Glutamatergic neuron (in vitro differentiated cells): ENCODE data around the gene MED29. TPM values are rescaled to one million over a fixed set of nuclear protein-coding genes. Genes with fewer than 3 reads are reported as not detected.

Experiments used
- DNase-seq: peaks from one replicate; pipeline ENCODE4 v3.0.0; 2022
- H3K27ac Mint-ChIP-seq: one replicate; pipeline ENCODE4 v1.8.0; 2020; ENCODE audit warnings: mild to moderate bottlenecking, mixed read lengths, inconsistent platforms; ENCODE audit not compliant: unreplicated experiment
- H3K27me3 Mint-ChIP-seq: one replicate; pipeline ENCODE4 v1.8.0; 2020; ENCODE audit warnings: mild to moderate bottlenecking, moderate library complexity, mixed read lengths, inconsistent platforms; ENCODE audit not compliant: unreplicated experiment
- H3K36me3 Mint-ChIP-seq: one replicate; pipeline ENCODE4 v1.8.0; 2020; ENCODE audit warnings: mild to moderate bottlenecking, mixed read lengths, inconsistent platforms; ENCODE audit not compliant: unreplicated experiment
- H3K4me1 Mint-ChIP-seq: one replicate; pipeline ENCODE4 v1.8.0; 2020; ENCODE audit warnings: mild to moderate bottlenecking, low read depth, mixed read lengths, inconsistent platforms; ENCODE audit not compliant: unreplicated experiment
- H3K4me3 Mint-ChIP-seq: one replicate; pipeline ENCODE4 v1.8.0; 2020; ENCODE audit warnings: mild to moderate bottlenecking, mixed read lengths, inconsistent platforms; ENCODE audit not compliant: unreplicated experiment
- H3K9me3 Mint-ChIP-seq: one replicate; pipeline ENCODE4 v1.8.0; 2020; ENCODE audit warnings: mild to moderate bottlenecking, moderate library complexity, mixed read lengths, inconsistent platforms; ENCODE audit not compliant: unreplicated experiment
- total RNA-seq: library from RNA; stranded (reverse); fragmentation: NEBNext Ultra II Directional; extraction: Animal tissue kit (Norgen Biotek cat#: 25700); gene quantifications from one replicate; pipeline ENCODE4 v1.2.1, GENCODE V29; 2021; ENCODE audit not compliant: unreplicated experiment
- TF ChIP-seq, protein P1 (sequence below): fragments of 200-600 bp; sonication (generic); IDR thresholded peaks from one replicate; pipeline ENCODE4 v1.5.0; 2021; ENCODE audit not compliant: partially characterized antibody, unreplicated experiment

MED29 gene
- total RNA-seq, 1 donor from 2014 or later, result 30.1 TPM

DNA sequence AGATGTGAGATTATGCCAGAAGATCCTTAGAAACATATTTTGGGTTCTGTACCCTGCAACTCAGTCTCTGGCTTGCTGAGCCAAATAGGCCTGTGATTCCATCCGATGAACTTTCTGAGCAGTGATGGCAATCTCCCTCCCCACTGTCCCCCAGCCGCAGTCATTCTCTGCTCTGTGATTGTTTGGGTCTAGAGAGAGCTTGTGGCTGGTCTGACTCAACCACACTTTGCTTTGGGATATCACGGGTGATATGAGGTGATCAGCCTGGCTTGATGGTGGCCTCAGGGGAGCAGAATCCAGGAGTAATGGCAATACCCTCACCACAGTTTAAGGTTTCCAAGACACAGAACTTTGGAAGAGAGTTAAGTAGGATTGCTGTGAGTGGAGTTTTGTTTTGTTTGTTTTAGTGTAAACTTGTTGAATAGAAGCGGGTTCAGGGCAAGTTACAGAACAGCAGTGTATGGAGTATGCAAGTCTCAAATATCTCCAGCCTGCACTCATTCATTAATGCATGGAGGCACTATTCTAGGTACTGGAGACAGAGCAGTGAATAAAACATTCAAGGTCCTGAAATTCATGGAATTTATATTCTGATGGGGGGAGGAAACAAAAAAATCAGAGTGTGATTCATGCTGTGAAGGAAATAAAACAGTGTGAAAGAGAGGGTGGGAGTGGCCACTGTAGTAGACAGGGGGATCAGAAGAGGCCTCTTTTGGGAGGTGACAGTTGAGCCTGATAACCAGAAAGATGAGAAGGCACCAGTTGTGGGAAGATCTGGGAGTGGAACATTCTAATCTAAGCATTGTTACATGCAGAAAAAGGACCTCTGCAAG lies 43.6 kb upstream of the MED29 start:
- TF ChIP-seq, protein P1, sequence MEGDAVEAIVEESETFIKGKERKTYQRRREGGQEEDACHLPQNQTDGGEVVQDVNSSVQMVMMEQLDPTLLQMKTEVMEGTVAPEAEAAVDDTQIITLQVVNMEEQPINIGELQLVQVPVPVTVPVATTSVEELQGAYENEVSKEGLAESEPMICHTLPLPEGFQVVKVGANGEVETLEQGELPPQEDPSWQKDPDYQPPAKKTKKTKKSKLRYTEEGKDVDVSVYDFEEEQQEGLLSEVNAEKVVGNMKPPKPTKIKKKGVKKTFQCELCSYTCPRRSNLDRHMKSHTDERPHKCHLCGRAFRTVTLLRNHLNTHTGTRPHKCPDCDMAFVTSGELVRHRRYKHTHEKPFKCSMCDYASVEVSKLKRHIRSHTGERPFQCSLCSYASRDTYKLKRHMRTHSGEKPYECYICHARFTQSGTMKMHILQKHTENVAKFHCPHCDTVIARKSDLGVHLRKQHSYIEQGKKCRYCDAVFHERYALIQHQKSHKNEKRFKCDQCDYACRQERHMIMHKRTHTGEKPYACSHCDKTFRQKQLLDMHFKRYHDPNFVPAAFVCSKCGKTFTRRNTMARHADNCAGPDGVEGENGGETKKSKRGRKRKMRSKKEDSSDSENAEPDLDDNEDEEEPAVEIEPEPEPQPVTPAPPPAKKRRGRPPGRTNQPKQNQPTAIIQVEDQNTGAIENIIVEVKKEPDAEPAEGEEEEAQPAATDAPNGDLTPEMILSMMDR, result no peak
- DNase-seq, result no peak
- Mint-ChIP-seq H3K4me1 (peaks cover 30% of the 10 kb centered on the region), H3K27me3 (peaks cover 9% of the 10 kb centered on the region), H3K9me3 (peaks cover 2% of the 10 kb centered on the region), H3K4me3 (peak overlapping the region; percentile 45), H3K27ac (peak overlapping the region; percentile 44), H3K36me3 (peaks cover 5% of the 10 kb centered on the region)

DNA sequence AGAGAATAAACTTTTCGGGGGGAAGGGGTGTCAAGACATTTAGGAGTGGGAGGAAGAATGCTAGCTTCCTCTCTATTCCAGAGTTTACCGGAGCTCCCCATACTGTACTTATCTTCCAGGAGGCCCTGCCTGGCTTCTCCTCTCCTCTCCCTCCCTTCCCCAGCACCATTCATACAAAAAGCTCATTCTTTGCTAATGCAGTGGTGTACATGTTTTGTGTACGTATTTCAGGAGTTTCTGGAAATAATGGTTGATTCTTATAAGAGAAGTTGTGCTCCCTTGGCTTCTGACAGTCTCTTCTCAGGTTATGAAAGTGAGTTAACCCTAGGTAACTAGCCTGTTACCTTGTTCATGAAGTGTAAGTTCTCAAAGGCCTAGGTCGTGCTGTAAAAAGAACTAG lies 41.9 kb upstream of the MED29 start:
- H3K4me3 Mint-ChIP-seq, result peak overlapping the region; percentile 16
- peaks cover 3% of the 10 kb centered on the region for H3K27me3 Mint-ChIP-seq
- TF ChIP-seq, protein P1, result no peak
- peaks cover 5% of the 10 kb centered on the region for H3K36me3 Mint-ChIP-seq
- H3K27ac Mint-ChIP-seq, result no peak overlapping the region
- peaks cover 23% of the 10 kb centered on the region for H3K4me1 Mint-ChIP-seq
- H3K9me3 Mint-ChIP-seq, result no peaks in the 10 kb centered on the region
- no peak for DNase-seq

- Mint-ChIP-seq H3K27ac (no peak overlapping the region), H3K4me3 (no peak overlapping the region), H3K36me3 (peaks cover 6% of the 10 kb centered on the region), H3K4me1 (peaks cover 22% of the 10 kb centered on the region), H3K9me3 (no peaks in the 10 kb centered on the region), H3K27me3 (peaks cover 3% of the 10 kb centered on the region)
- TF ChIP-seq, protein P1, result no peak
- DNase-seq, result no peak
Observed at GRCh38 chr19:39350156-39350555, 41.0 kb upstream of the MED29 start.

- Mint-ChIP-seq H3K4me1 (peaks cover 19% of the 10 kb centered on the region), H3K27ac (no peak overlapping the region), H3K4me3 (peak overlapping the region; percentile 14), H3K36me3 (peaks cover 5% of the 10 kb centered on the region), H3K9me3 (no peaks in the 10 kb centered on the region), H3K27me3 (no peaks in the 10 kb centered on the region)
- TF ChIP-seq, protein P1, result no peak
- DNase-seq, result no peak
Observed at GRCh38 chr19:39351537-39352064, 39.6 kb upstream of the MED29 start.
